Hepatocyte (in vitro differentiated cells): Measurements from ENCODE around the gene WDFY4.

ENCODE experiments used
- CTCF ChIP-seq: fragments of 200-600 bp; sonication (generic); IDR thresholded peaks from 2 replicates; pipeline ENCODE4 v1.5.1; 2016; ENCODE audit warnings: antibody characterized with exemption, mild to moderate bottlenecking; ENCODE audit not compliant: poor library complexity
- EZH2 ChIP-seq: fragments of 200-600 bp; sonication (generic); IDR thresholded peaks from 2 replicates; pipeline ENCODE4 v1.6.1; 2016; ENCODE audit warnings: antibody characterized with exemption, mild to moderate bottlenecking, borderline replicate concordance

- TF ChIP-seq CTCF, result no peak
- no peak for TF ChIP-seq EZH2
Measured at GRCh38 chr10:48695636-48696534, 11.2 kb downstream of the WDFY4 start.
